ENCODE measurements around the gene SLC40A1. TPM values are rescaled to one million over a fixed set of nuclear protein-coding genes. Genes with fewer than 3 reads are reported as not detected.
"Not testable (repeated sequence)": the region's sequence is repeated elsewhere in the genome, so short reads cannot be mapped to it uniquely, and the experiment has no call there.

Gene SLC40A1
- total and polyA plus RNA-seq, 7 donors, result 34.9 to 280 (median 52.1) TPM

DNA sequence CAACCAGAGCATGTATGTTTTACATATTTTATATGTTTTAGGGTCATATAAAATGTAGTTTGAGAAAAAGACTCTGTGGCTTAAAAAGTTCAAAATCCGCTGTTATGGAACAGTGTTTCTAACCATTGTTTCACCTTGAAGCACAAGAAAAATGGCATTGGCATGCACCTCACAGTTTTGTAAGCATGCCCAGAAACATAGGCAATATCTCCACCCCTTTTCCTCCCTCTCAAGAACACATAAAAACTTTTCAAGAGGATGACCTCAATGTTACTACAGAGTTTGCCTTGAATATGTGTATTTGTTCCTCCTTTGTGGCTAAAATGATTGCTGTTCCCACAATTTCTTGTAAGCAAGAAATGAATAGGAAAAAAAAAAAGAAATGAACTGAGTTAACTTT lies 29.3 kb upstream of the SLC40A1 start:
- DNase-seq, result no peak
- no peak overlapping the region for H3K4me3 ChIP-seq
- H3K4me1 ChIP-seq, result peaks cover 0 to 6% (median 0%) of the 10 kb centered on the region in 4 donors
- intact Hi-C loops (cut with DNase I), result no loop called here
- TF ChIP-seq POLR2A (IDR thresholded peaks at IDR 0.05), result no peak
- no peak for TF ChIP-seq POLR2AphosphoS5 (IDR thresholded peaks at IDR 0.05)
- WGBS, 2 donors, result 90 to 99% methylated on average over 1 of the region's 1 CpG
- no peaks in the 10 kb centered on the region for H3K9me3 ChIP-seq
- no peak overlapping the region for H3K27ac ChIP-seq
- H3K27me3 ChIP-seq, result no peaks in the 10 kb centered on the region
- H3K36me3 ChIP-seq, result no peaks in the 10 kb centered on the region

GRCh38 chr2:189609423-189609816 lies 28.8 kb upstream of the SLC40A1 start:
- TF ChIP-seq, protein P1, sequence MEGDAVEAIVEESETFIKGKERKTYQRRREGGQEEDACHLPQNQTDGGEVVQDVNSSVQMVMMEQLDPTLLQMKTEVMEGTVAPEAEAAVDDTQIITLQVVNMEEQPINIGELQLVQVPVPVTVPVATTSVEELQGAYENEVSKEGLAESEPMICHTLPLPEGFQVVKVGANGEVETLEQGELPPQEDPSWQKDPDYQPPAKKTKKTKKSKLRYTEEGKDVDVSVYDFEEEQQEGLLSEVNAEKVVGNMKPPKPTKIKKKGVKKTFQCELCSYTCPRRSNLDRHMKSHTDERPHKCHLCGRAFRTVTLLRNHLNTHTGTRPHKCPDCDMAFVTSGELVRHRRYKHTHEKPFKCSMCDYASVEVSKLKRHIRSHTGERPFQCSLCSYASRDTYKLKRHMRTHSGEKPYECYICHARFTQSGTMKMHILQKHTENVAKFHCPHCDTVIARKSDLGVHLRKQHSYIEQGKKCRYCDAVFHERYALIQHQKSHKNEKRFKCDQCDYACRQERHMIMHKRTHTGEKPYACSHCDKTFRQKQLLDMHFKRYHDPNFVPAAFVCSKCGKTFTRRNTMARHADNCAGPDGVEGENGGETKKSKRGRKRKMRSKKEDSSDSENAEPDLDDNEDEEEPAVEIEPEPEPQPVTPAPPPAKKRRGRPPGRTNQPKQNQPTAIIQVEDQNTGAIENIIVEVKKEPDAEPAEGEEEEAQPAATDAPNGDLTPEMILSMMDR (IDR thresholded peaks at IDR 0.05), result no peak
- no peak for TF ChIP-seq EP300 (IDR thresholded peaks at IDR 0.05)
- TF ChIP-seq POLR2AphosphoS5 (IDR thresholded peaks at IDR 0.05), result no peak
- no peak for TF ChIP-seq POLR2A (IDR thresholded peaks at IDR 0.05)
- Histone ChIP-seq H3K27me3 (no peaks in the 10 kb centered on the region), H3K27ac (no peak overlapping the region), H3K9me3 (no peaks in the 10 kb centered on the region), H3K36me3 (no peaks in the 10 kb centered on the region), H3K4me1 (peaks cover 0 to 6% (median 0%) of the 10 kb centered on the region in 4 donors), H3K4me3 (no peak overlapping the region)
- intact Hi-C loops (cut with DNase I), result no loop called here
- DNase-seq, result no peak
- 83 to 88% methylated on average over 4 of the region's 4 CpGs for WGBS, 2 donors

DNA sequence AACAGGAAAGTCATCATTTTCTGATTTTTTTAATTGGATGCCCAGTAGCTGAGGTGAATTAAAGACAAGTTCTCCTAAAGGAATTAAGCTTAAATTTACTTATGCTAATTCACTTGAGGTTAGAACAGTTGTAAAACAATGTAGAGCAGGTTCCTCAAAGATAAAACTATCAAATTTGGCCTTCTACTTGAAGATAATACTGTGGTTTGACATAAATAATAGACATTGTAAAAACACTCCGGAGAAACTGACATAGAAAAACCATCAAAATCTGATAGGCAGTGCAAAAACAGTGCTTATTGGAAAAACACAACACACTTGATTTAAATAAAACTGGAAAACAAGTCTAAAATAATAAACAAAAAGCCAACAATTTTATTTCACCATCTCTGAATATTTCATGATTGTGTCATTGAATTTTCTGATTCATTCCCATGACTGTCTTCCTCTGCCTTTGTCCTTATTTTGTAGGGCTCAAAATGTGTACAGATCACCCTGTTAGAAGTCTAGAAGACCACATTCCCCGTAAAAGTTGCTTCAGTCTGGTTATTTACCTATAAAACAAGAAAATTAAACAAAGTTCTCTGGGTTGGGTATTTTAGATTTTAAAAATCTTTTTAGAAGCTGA lies 28.3 kb upstream of the SLC40A1 start:
- intact Hi-C loops (cut with DNase I), result no loop called here
- H3K27me3 ChIP-seq, result no peaks in the 10 kb centered on the region
- H3K4me3 ChIP-seq, result no peak overlapping the region
- peaks cover 0 to 6% (median 0%) of the 10 kb centered on the region in 4 donors for H3K4me1 ChIP-seq
- TF ChIP-seq POLR2AphosphoS5 (IDR thresholded peaks at IDR 0.05) (no peak), POLR2A (IDR thresholded peaks at IDR 0.05) (no peak), EP300 (IDR thresholded peaks at IDR 0.05) (no peak)
- TF ChIP-seq, protein P1 (IDR thresholded peaks at IDR 0.05), result no peak
- 70 to 77% methylated on average over 2 of the region's 2 CpGs for WGBS, 2 donors
- H3K9me3 ChIP-seq, result no peaks in the 10 kb centered on the region
- DNase-seq, result no peak
- H3K36me3 ChIP-seq, result no peaks in the 10 kb centered on the region
- H3K27ac ChIP-seq, result no peak overlapping the region

DNA sequence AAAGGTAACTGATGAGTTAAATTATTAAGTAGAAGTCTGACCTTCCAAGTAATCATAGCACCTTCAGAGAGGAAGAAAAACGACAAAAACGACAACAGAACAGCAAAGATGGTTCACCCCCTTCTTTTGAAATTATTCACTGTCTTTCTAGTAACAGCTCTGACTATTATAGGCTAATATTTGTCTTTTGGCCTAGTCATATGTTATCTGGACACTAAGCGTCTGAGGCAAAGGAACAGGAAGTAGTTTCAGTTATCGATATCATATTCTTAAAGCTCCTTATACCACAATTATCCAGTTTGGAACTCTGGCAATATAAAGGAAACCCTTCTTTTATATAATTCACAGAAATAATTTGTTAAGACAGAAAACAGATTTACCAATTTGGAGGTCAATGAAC lies 27.6 kb upstream of the SLC40A1 start:
- no peaks in the 10 kb centered on the region for H3K36me3 ChIP-seq
- no peaks in the 10 kb centered on the region for H3K4me1 ChIP-seq
- H3K4me3 ChIP-seq, result no peak overlapping the region
- no peaks in the 10 kb centered on the region for H3K9me3 ChIP-seq
- TF ChIP-seq, protein P1 (IDR thresholded peaks at IDR 0.05), result no peak
- no peak for TF ChIP-seq POLR2AphosphoS5 (IDR thresholded peaks at IDR 0.05)
- no peak for TF ChIP-seq EP300 (IDR thresholded peaks at IDR 0.05)
- no peak for TF ChIP-seq POLR2A (IDR thresholded peaks at IDR 0.05)
- DNase-seq, result no peak
- WGBS, 2 donors, result 91 to 93% methylated on average over 4 of the region's 4 CpGs
- no peaks in the 10 kb centered on the region for H3K27me3 ChIP-seq
- H3K27ac ChIP-seq, result no peak overlapping the region
- intact Hi-C loops (cut with DNase I), result no loop called here

DNA sequence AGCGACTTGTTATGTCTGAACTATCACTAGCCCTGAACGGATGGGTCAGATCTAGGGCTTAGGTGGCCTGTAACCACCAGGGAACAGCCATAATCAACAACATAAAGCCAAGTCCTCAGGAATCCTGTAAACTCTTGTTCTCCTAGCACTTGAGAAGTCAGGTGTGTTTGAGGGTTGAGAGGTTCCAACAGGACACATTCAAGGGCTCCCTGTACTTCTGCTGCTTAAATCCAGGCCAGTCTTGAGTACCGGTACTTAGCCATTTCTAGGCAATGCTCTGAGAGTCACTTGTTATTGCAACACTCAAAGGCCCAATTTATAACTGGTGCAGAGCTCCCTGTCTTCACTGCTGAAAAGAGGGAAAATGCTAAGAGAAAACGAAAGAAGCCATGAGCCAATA lies 21.6 kb upstream of the SLC40A1 start:
- no peak overlapping the region for H3K4me3 ChIP-seq
- no peaks in the 10 kb centered on the region for H3K27me3 ChIP-seq
- no peak for TF ChIP-seq EP300 (IDR thresholded peaks at IDR 0.05)
- TF ChIP-seq POLR2A (IDR thresholded peaks at IDR 0.05), result no peak
- TF ChIP-seq, protein P1 (IDR thresholded peaks at IDR 0.05), result no peak
- TF ChIP-seq POLR2AphosphoS5 (IDR thresholded peaks at IDR 0.05), result no peak
- intact Hi-C loops (cut with DNase I), result no loop called here
- no peaks in the 10 kb centered on the region for H3K36me3 ChIP-seq
- H3K4me1 ChIP-seq, result no peaks in the 10 kb centered on the region
- 89 to 90% methylated on average over 4 of the region's 4 CpGs for WGBS, 2 donors
- H3K9me3 ChIP-seq, result no peaks in the 10 kb centered on the region
- no peak for DNase-seq
- H3K27ac ChIP-seq, result no peak overlapping the region

- H3K9me3 ChIP-seq; H3K4me3 ChIP-seq; intact Hi-C loops (cut with DNase I); H3K27me3 ChIP-seq; DNase-seq; H3K4me1 ChIP-seq; H3K27ac ChIP-seq; H3K36me3 ChIP-seq: not testable (repeated sequence)
- 97 to 99% methylated on average over 2 of the region's 2 CpGs for whole genome bisulfite sequencing, 2 donors
Measured at GRCh38 chr2:189601652-189602051, 21.1 kb upstream of the SLC40A1 start.

Measured in sigmoid colon (tissue), 7 donors.